Subcutaneous adipose tissue (tissue), 4 donors: ENCODE results near the gene WNT5B. TPM values are rescaled to one million over a fixed set of nuclear protein-coding genes. Genes with fewer than 3 reads are reported as not detected.

Experiments
- total RNA-seq, 4 donors: library from RNA; depleted of rRNA; stranded (reverse); fragments of >200 nt; gene quantifications; one replicate each; pipeline ENCODE4 v1.1.0, GENCODE V29; 2016
- TF ChIP-seq, protein P1 (sequence below): fragments of 450-650 bp; IDR thresholded peaks from one replicate; pipeline ENCODE4 v1.5.1; 2016; ENCODE audit warnings: low read depth, mild to moderate bottlenecking, control low read depth, antibody characterized with exemption, moderate library complexity

Gene WNT5B
- total RNA-seq, 4 donors from 2014 or later: 0.82 to 7.0 (median 4.8) TPM

DNA sequence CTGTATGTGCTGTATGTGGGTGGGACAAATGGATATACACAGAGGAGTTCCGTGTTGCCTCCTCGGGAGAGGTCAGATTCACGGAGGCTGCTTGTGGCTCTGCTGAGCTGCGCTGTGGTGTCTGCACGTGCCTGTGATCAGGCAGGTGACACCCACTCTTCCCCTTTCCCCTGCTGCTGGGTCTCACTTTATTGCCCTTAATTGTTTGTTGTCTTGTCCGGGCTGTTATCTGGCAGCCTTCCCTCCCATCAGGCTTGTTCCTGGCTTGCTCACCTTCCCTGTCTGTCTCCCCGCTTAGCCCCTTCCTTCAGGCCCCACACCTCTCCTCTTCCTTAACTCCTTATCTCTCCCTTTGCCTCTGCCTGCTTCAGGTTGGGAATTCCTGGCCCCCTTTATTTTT is 13.5 kb downstream of the WNT5B start:
- TF ChIP-seq, protein P1, sequence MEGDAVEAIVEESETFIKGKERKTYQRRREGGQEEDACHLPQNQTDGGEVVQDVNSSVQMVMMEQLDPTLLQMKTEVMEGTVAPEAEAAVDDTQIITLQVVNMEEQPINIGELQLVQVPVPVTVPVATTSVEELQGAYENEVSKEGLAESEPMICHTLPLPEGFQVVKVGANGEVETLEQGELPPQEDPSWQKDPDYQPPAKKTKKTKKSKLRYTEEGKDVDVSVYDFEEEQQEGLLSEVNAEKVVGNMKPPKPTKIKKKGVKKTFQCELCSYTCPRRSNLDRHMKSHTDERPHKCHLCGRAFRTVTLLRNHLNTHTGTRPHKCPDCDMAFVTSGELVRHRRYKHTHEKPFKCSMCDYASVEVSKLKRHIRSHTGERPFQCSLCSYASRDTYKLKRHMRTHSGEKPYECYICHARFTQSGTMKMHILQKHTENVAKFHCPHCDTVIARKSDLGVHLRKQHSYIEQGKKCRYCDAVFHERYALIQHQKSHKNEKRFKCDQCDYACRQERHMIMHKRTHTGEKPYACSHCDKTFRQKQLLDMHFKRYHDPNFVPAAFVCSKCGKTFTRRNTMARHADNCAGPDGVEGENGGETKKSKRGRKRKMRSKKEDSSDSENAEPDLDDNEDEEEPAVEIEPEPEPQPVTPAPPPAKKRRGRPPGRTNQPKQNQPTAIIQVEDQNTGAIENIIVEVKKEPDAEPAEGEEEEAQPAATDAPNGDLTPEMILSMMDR: no peak

DNA sequence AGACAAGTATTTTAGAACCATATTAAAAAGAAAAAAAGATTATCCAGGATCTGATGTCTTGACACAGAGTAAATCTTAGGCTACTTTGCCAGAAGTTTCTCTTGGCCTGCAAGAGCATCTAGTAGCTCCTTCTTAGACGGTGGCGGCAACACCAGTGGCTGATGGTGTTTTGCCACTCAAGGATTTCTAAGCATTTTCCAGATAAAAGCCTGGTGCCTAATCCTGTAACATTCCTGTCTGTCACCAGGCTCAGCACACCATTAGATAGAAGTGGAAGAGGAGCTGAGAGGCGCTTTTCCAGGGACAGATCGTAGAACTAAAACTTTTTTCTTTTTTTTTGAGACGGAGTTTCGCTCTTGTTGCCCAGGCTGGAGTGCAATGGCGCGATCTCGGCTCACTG is 14.0 kb downstream of the WNT5B start:
- TF ChIP-seq, protein P1: no peak

DNA sequence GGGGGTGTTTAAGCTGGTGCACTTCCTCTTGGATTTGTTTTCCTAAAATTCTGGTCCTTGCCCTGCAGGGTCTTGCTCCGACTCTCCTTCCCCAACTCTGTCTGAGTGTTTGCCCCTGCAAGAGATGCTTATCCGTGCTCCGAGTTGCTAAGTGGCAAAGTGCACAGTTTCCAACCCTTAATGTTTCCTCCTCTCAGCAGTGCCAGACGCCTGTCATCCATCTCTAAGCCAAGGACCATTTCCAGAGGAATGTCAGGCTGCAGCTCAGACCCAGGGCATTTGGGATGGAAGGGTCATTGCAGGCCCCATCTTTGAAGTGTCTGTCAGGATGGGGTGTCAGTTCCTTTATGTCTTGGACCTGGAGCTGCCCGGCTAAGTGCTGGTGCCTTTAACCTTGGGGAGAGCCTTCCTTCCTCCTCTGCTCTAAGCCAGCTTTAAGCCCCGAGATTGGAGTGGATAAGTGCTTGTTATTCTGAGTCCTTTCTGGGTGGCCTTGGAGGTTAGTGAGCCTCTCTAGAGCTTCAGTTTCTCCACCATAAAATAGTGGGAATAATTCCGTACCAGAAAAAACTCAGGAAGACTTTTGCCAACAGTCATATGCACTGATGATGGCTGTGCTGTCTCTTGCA is 15.0 kb downstream of the WNT5B start:
- TF ChIP-seq, protein P1: no peak

DNA sequence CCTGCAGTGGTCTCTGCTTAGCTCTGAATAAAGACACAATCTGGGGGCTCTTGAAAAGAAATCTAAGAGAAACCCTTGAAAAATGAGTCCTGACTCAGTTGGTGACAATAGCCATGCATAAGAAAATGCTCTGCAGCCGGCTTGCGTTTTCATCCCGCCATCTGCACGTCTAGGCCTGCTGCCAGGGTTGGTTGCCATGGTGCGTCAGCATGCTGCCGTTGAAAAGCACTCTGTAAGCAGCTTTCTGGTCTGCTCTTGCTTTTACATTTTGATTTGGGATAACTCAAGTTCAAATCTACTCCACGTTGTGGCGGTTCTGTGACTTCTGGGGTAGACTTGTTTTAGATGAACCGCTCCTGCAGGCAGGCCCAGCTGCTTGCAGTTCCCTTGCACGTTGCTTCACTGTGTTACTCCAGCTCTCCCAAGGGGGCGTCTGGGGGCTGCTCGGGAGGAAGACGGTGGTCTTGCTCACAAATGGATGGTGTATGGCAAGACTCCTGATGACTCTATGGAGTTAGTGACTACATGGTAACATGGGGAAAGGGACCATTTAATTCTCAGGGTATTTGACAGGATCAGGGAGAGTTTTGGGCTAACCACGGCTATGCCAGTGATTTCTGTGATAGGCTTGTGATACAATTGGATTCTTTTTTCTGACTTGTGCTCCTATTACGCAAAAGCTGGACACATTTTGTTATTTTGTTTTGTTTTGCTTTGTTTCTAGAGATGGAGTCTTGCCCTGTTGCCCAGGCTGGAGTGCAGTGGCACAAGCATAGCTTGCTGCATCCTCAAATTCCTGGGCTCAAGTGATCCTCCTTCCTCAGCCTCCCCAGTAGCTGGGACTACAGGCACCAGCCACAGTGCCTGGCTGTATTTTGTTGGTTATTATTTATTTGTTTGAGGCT is 15.8 kb downstream of the WNT5B start:
- TF ChIP-seq, protein P1: no peak

DNA sequence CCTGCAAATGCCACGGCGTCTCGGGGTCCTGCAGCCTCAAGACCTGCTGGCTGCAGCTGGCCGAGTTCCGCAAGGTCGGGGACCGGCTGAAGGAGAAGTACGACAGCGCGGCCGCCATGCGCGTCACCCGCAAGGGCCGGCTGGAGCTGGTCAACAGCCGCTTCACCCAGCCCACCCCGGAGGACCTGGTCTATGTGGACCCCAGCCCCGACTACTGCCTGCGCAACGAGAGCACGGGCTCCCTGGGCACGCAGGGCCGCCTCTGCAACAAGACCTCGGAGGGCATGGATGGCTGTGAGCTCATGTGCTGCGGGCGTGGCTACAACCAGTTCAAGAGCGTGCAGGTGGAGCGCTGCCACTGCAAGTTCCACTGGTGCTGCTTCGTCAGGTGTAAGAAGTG is 16.8 kb downstream of the WNT5B start:
- TF ChIP-seq, protein P1: no peak

DNA sequence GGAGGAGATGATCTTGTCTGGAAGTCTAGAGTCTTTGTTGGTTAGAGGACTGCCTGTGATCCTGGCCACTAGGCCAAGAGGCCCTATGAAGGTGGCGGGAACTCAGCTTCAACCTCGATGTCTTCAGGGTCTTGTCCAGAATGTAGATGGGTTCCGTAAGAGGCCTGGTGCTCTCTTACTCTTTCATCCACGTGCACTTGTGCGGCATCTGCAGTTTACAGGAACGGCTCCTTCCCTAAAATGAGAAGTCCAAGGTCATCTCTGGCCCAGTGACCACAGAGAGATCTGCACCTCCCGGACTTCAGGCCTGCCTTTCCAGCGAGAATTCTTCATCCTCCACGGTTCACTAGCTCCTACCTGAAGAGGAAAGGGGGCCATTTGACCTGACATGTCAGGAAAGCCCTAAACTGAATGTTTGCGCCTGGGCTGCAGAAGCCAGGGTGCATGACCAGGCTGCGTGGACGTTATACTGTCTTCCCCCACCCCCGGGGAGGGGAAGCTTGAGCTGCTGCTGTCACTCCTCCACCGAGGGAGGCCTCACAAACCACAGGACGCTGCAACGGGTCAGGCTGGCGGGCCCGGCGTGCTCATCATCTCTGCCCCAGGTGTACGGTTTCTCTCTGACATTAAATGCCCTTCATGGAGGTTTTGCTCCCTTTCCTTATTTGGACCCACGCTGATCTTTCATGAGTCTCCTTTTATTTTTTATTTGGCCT is 17.7 kb downstream of the WNT5B start:
- TF ChIP-seq, protein P1: no peak

DNA sequence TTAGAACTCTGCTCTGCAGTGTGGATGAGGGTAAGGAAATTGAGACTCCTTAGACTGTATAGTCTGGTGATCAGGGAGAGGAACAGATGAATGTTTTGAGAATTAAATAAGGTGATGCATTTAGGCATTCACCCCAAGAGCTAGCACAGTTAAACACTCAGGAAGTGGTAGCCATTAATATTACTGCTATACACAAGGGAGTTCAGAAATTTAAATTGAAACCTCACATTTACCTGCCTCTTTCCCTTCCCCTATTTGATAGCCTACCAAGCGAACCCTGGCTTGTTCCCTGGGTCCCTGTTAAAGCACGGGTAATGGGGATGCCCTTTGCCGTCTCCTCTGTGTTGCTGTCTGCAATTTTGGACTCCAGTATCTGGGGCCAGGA is 18.2 kb downstream of the WNT5B start:
- TF ChIP-seq, protein P1: no peak
